CD14-positive monocyte (primary cell): Measurements from ENCODE around the gene LEPR. TPM values are rescaled to one million over a fixed set of nuclear protein-coding genes. Genes with fewer than 3 reads are reported as not detected.

Experiments used
- DNase-seq, 3 donors: peaks; one replicate each; pipeline ENCODE4 v3.0.0-alpha.2; 2011 to 2022
- H2AFZ ChIP-seq: 2 replicates; pipeline ENCODE4 v1.6.0; 2012; ENCODE audit warnings: mild to moderate bottlenecking, low read depth, low read length, inconsistent platforms; ENCODE audit not compliant: insufficient read depth, poor library complexity, severe bottlenecking
- H3K27ac ChIP-seq, 2 donors: 1 replicate in 1 of 2; 2 replicates in 1 of 2; pipeline ENCODE4 v1.5.1; 2012 to 2013; ENCODE audit warnings: low read length in 2 of 2, control low read depth in 1 of 2, inconsistent platforms in 1 of 2, low read depth in 1 of 2, mild to moderate bottlenecking in 1 of 2
- H3K27me3 ChIP-seq, 2 donors: one replicate each; pipeline versions ENCODE4 v1.6.0 to v1.6.1; 2011 to 2013; ENCODE audit warnings: low read length in 2 of 2; ENCODE audit not compliant: control insufficient read depth in 2 of 2, insufficient read depth in 2 of 2
- H3K36me3 ChIP-seq, 2 donors: replicated peaks in 1 of 2; 1 replicate in 1 of 2; 2 replicates in 1 of 2; pipeline versions ENCODE4 v1.5.1 to v1.6.1; 2012 to 2013; ENCODE audit warnings: low read length in 2 of 2, control low read depth in 1 of 2, inconsistent platforms in 1 of 2, mild to moderate bottlenecking in 1 of 2; ENCODE audit not compliant: insufficient read depth in 2 of 2, control insufficient read depth in 1 of 2
- H3K4me1 ChIP-seq, 2 donors: 1 replicate in 1 of 2; 2 replicates in 1 of 2; pipeline versions ENCODE4 v1.5.1 to v1.6.1; 2012 to 2013; ENCODE audit warnings: low read length in 2 of 2, control low read depth in 1 of 2, inconsistent platforms in 1 of 2, mild to moderate bottlenecking in 1 of 2, moderate library complexity in 1 of 2; ENCODE audit not compliant: insufficient read depth in 2 of 2, control insufficient read depth in 1 of 2
- H3K4me2 ChIP-seq: replicated peaks from 2 replicates; pipeline ENCODE3; 2012; ENCODE audit warnings: low read length, moderate library complexity, mild to moderate bottlenecking; ENCODE audit not compliant: poor library complexity, severe bottlenecking; ENCODE audit errors: extremely low read depth
- H3K4me3 ChIP-seq, 3 experiments: fragments of 200-600 bp in 1 of 3; sonication (generic) in 1 of 3; replicated peaks in 1 of 3; 1 replicate in 2 of 3; 2 replicates in 1 of 3; pipeline ENCODE4 v1.5.1; 2011 to 2013; ENCODE audit warnings: low read length in 3 of 3, mild to moderate bottlenecking in 3 of 3, control low read depth in 2 of 3, low read depth in 2 of 3, inconsistent platforms in 1 of 3, moderate library complexity in 1 of 3
- H3K79me2 ChIP-seq: 2 replicates; pipeline ENCODE4 v1.6.0; 2012; ENCODE audit warnings: mild to moderate bottlenecking, control low read depth, inconsistent platforms, low read length, moderate library complexity; ENCODE audit not compliant: insufficient read depth
- H3K9ac ChIP-seq: 2 replicates; pipeline ENCODE4 v1.6.0; 2017; ENCODE audit warnings: low read length, mild to moderate bottlenecking; ENCODE audit not compliant: insufficient read depth, poor library complexity, severe bottlenecking
- H3K9me3 ChIP-seq, 2 donors: replicated peaks in 1 of 2; 1 replicate in 1 of 2; 2 replicates in 1 of 2; pipeline versions ENCODE4 v1.5.1 to v1.6.1; 2012 to 2013; ENCODE audit warnings: low read length in 2 of 2, control low read depth in 1 of 2; ENCODE audit not compliant: control insufficient read depth in 1 of 2, insufficient read depth in 1 of 2
- H4K20me1 ChIP-seq: 2 replicates; pipeline ENCODE4 v1.6.0; 2012; ENCODE audit warnings: mild to moderate bottlenecking, low read length, control low read depth, moderate library complexity; ENCODE audit not compliant: insufficient read depth
- H3K27ac Mint-ChIP-seq, 7 donors: one replicate each; pipeline ENCODE4 v1.8.0; 2020; ENCODE audit warnings: mild to moderate bottlenecking in 7 of 7, mixed read lengths in 7 of 7, moderate library complexity in 6 of 7, inconsistent platforms in 2 of 7
- H3K27me3 Mint-ChIP-seq, 3 donors: one replicate each; pipeline ENCODE4 v1.8.0; 2021 to 2022; ENCODE audit warnings: low read depth in 3 of 3, mild to moderate bottlenecking in 3 of 3, mixed read lengths in 3 of 3, moderate library complexity in 3 of 3, inconsistent platforms in 1 of 3
- H3K36me3 Mint-ChIP-seq, 2 donors: one replicate each; pipeline ENCODE4 v1.8.0; 2020; ENCODE audit warnings: mixed read lengths in 2 of 2, inconsistent platforms in 1 of 2, mild to moderate bottlenecking in 1 of 2
- H3K4me1 Mint-ChIP-seq: one replicate; pipeline ENCODE4 v1.8.0; 2020; ENCODE audit warnings: mild to moderate bottlenecking, mixed read lengths
- H3K4me3 Mint-ChIP-seq, 2 donors: one replicate each; pipeline ENCODE4 v1.8.0; 2020; ENCODE audit warnings: mild to moderate bottlenecking in 2 of 2, mixed read lengths in 2 of 2, moderate library complexity in 1 of 2
- H3K9me3 Mint-ChIP-seq, 7 donors: one replicate each; pipeline ENCODE4 v1.8.0; 2020 to 2022; ENCODE audit warnings: mixed read lengths in 7 of 7, mild to moderate bottlenecking in 6 of 7, moderate library complexity in 6 of 7, inconsistent platforms in 2 of 7
- CTCF ChIP-seq: fragments of 200-600 bp; IDR thresholded peaks from one replicate; pipeline ENCODE4 v1.8.0; 2022; ENCODE audit warnings: antibody characterized with exemption, mild to moderate bottlenecking
- WGBS: methylation state at CpG from one replicate; pipeline ENCODE4 v1.1.5; 2013; ENCODE audit warnings: missing lambda C conversion rate; ENCODE audit not compliant: insufficient coverage; 5-methylcytosine and 5-hydroxymethylcytosine counted together
- intact Hi-C, 2 donors: fragments of 100-400 bp; cut with micrococcal nuclease; formaldehyde crosslinking; loops; one replicate each; pipeline versions ENCODE4 v1.15.0 to v1.15.1; 2023
- polyA plus RNA-seq, 3 donors: library from polyadenylated mRNA; depleted of rRNA in 1 of 3; unstranded in 2 of 3; stranded (reverse) in 1 of 3; fragments of 300-500 nt in 2 of 3; fragments of >200 nt in 1 of 3; fragmentation: Illumina TruSeq in 2 of 3; gene quantifications; 1 replicate in 2 of 3; 2 replicates in 1 of 3; pipeline ENCODE4 v1.2.3, GENCODE V29; 2012 to 2021

LEPR gene
- polyA plus RNA-seq, 3 donors = 0.85 to 3.0 (median 1.0) TPM

DNA sequence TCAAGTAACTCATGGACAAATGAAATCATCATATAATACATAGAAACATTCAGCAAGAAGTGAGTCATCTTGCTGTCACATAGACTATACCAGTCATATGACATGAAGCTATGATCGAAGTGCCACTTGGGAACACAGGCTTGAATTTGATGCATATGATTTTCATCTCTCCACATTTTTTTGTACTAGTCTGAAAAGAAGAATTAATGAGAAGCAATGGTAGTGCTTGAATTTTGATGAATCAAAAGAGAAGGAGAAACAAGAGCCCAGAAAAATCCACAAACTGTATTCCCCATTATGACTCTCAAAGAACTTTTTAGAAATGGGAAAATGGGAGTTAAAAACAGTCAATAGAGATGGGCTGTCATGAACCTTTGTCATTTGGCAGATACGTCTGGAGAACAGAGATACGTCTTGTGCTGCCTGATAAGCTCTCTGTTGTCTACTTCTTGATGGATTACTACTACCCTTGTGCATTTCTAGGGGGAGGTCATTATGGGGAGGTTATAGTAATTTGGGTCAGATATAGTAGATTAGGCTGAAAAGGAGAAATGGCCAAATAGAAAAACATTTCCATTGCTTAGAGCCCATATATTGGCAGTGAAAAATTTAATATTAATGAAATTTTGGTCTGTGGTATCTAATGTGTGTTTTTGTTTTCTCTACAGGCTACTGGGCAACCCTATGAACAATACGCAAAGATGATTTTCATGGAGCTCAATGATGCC is 8.0 kb upstream of the LEPR start:
- Histone ChIP-seq H3K4me3 (no peak overlapping the region), H3K4me1 (no peaks in the 10 kb centered on the region), H3K36me3 (no peaks in the 10 kb centered on the region), H3K4me2 (no peak overlapping the region), H2AFZ (no peak overlapping the region), H3K27me3 (no peaks in the 10 kb centered on the region), H3K9ac (no peak overlapping the region), H4K20me1 (no peaks in the 10 kb centered on the region), H3K79me2 (no peaks in the 10 kb centered on the region), H3K27ac (no peak overlapping the region), H3K9me3 (no peaks in the 10 kb centered on the region)
- H3K4me1 Mint-ChIP-seq = no peaks in the 10 kb centered on the region
- no peak for TF ChIP-seq CTCF
- no peak overlapping the region for H3K4me3 Mint-ChIP-seq
- peaks cover 0 to 2% (median 0%) of the 10 kb centered on the region in 3 donors for H3K27me3 Mint-ChIP-seq
- H3K36me3 Mint-ChIP-seq = no peaks in the 10 kb centered on the region
- H3K27ac Mint-ChIP-seq = no peak overlapping the region
- DNase-seq = no peak
- WGBS = 100% methylated on average over 3 of the region's 4 CpGs
- intact Hi-C loops = no loop called here
- no peaks in the 10 kb centered on the region for H3K9me3 Mint-ChIP-seq

GRCh38 chr1:65412984-65413375 is 7.5 kb upstream of the LEPR start:
- intact Hi-C loops = no loop called here
- peaks cover 0 to 2% (median 0%) of the 10 kb centered on the region in 3 donors for H3K27me3 Mint-ChIP-seq

More at GRCh38 chr1:65412984-65413375, 7.5 kb upstream of the LEPR start:
- no peak overlapping the region for H2AFZ ChIP-seq
- Mint-ChIP-seq H3K27ac (no peak overlapping the region), H3K4me1 (no peaks in the 10 kb centered on the region), H3K4me3 (no peak overlapping the region), H3K36me3 (no peaks in the 10 kb centered on the region), H3K9me3 (no peaks in the 10 kb centered on the region)
- TF ChIP-seq CTCF = no peak
- no peak overlapping the region for H3K4me3 ChIP-seq
- H3K4me2 ChIP-seq = no peak overlapping the region
- H3K27ac ChIP-seq = no peak overlapping the region
- no peak overlapping the region for H3K9ac ChIP-seq
- no peaks in the 10 kb centered on the region for H3K36me3 ChIP-seq
- no peak for DNase-seq
- H3K79me2 ChIP-seq = no peaks in the 10 kb centered on the region
- no peaks in the 10 kb centered on the region for H3K27me3 ChIP-seq
- no CpG with 5 or more reads among the region's 3 CpGs for WGBS
- no peaks in the 10 kb centered on the region for H4K20me1 ChIP-seq
- no peaks in the 10 kb centered on the region for H3K9me3 ChIP-seq
- H3K4me1 ChIP-seq = no peaks in the 10 kb centered on the region
